Measurements from ENCODE around the gene LAX1.

DNA sequence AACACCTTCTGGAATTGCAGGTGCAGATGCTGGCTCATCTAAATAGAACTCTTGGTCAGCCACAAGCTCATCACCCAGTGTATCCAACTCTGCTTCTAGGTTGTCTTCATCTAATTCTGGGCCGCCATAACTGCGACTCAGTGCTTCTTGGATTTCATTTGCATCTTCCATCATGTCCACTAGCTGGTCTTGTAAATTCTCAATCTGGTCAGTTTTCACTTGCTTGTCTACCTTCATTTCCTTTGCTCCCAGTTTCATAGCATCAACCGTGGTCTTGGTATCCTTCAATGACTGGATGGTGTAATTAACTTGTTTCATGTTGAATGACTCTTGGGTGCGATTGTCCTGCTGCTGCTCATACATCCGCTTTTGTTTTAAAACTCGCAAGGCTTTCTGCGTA is 40.7 kb downstream of the LAX1 start:
- TF ChIP-seq POLR2A (IDR thresholded peaks at IDR 0.05) (no peak), POLR2AphosphoS5 (IDR thresholded peaks at IDR 0.05) (no peak)
- TF ChIP-seq, protein P1, sequence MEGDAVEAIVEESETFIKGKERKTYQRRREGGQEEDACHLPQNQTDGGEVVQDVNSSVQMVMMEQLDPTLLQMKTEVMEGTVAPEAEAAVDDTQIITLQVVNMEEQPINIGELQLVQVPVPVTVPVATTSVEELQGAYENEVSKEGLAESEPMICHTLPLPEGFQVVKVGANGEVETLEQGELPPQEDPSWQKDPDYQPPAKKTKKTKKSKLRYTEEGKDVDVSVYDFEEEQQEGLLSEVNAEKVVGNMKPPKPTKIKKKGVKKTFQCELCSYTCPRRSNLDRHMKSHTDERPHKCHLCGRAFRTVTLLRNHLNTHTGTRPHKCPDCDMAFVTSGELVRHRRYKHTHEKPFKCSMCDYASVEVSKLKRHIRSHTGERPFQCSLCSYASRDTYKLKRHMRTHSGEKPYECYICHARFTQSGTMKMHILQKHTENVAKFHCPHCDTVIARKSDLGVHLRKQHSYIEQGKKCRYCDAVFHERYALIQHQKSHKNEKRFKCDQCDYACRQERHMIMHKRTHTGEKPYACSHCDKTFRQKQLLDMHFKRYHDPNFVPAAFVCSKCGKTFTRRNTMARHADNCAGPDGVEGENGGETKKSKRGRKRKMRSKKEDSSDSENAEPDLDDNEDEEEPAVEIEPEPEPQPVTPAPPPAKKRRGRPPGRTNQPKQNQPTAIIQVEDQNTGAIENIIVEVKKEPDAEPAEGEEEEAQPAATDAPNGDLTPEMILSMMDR (IDR thresholded peaks at IDR 0.05), result no peak
